OCI-LY7 (cell line): ENCODE data around the gene LATS2.

Experiments
- CTCF ChIP-seq: fragments of 200-600 bp; sonication (generic); conservative IDR thresholded peaks from 2 replicates; pipeline ENCODE4 v1.5.1; 2014; ENCODE audit warnings: mild to moderate bottlenecking, antibody characterized with exemption, low read length, moderate library complexity, mixed read lengths
- EZH2phosphoT487 ChIP-seq: fragments of 200-600 bp; sonication (generic); IDR thresholded peaks from 2 replicates; pipeline ENCODE4 v1.6.1; 2018; ENCODE audit warnings: low read depth, borderline replicate concordance, mild to moderate bottlenecking, mixed run types, antibody characterized with exemption, low read length, moderate library complexity, mixed read lengths

- TF ChIP-seq CTCF (no peak), EZH2phosphoT487 (no peak)
Observed at GRCh38 chr13:21061029-21061763, at the start of gene LATS2.
